A549 treated with CpdA at 1 μM for 4 hours (cell line): Measurements from ENCODE around the gene RAPSN. TPM values are rescaled to one million over a fixed set of nuclear protein-coding genes. Genes with fewer than 3 reads are reported as not detected.

ENCODE experiments used
- total RNA-seq: library from RNA; stranded (reverse); fragments of 200-300 nt; extraction: Qiagen RNA extraction; gene quantifications from 5 replicates; pipeline ENCODE4 v1.2.3, GENCODE V29; 2022; ENCODE audit warnings: low read depth

Gene RAPSN
- total RNA-seq = 0.06 to 0.41 TPM (median 0.17 TPM) in 4 of 5 replicates, not detected in the other

GRCh38 chr11:47448566-47449427 lies at the start of gene RAPSN:
Gene RAPSN (minus strand): TSS chr11:47449136. CDS start chr11:47448964, 172 bp downstream.

GRCh38 chr11:47426062-47426956 lies 22.6 kb downstream of the RAPSN start, which contains the start of gene PSMC3:
Gene PSMC3 (minus strand): TSS chr11:47426439. CDS start chr11:47426279, 160 bp downstream.

GRCh38 chr11:47407746-47408590 lies 41.0 kb downstream of the RAPSN start, which contains the start of gene SLC39A13:
Gene SLC39A13 (plus strand): TSS chr11:47408590. CDS start chr11:47410095, 1,505 bp downstream.

Other genes with a start within 250 kb of the RAPSN start
- gene DDB2, start 234.2 kb downstream of the RAPSN start, total RNA-seq = 80.4 to 99.0 TPM (median 86.1 TPM) in 5 replicates
- gene ACP2, start 200.3 kb downstream of the RAPSN start, total RNA-seq = 20.4 to 29.9 TPM (median 22.9 TPM) in 5 replicates
- 8.4 to 14.0 TPM (median 12.3 TPM) in 5 replicates for gene NR1H3, start 191.1 kb downstream of the RAPSN start, total RNA-seq
- gene MADD, start 179.0 kb downstream of the RAPSN start, total RNA-seq = 22.2 to 23.2 TPM (median 22.5 TPM) in 5 replicates
- gene MYBPC3, start 96.4 kb downstream of the RAPSN start, total RNA-seq = 0.05 to 0.06 TPM (median 0.05 TPM) in 4 of 5 replicates, not detected in the other
- 0.11 TPM in 1 of 5 replicates, not detected in the others for gene SPI1, start 70.6 kb downstream of the RAPSN start, total RNA-seq
- 40.7 to 54.0 TPM (median 50.3 TPM) in 5 replicates for gene SLC39A13, start 40.5 kb downstream of the RAPSN start, total RNA-seq
- 188 to 258 TPM (median 203 TPM) in 5 replicates for gene PSMC3, start 22.7 kb downstream of the RAPSN start, total RNA-seq
- gene CELF1, start 104.0 kb upstream of the RAPSN start, total RNA-seq = 44.8 to 51.9 TPM (median 50.5 TPM) in 5 replicates
- 55.9 to 79.3 TPM (median 74.3 TPM) in 5 replicates for gene PTPMT1, start 116.5 kb upstream of the RAPSN start, total RNA-seq
- 19.7 to 22.9 TPM (median 20.6 TPM) in 5 replicates for gene KBTBD4, start 129.8 kb upstream of the RAPSN start, total RNA-seq
- 94.0 to 141 TPM (median 137 TPM) in 5 replicates for gene NDUFS3, start 129.9 kb upstream of the RAPSN start, total RNA-seq
- gene FAM180B, start 137.5 kb upstream of the RAPSN start, total RNA-seq = 0.10 TPM in 1 of 5 replicates, not detected in the others
- gene C1QTNF4, start 145.3 kb upstream of the RAPSN start, total RNA-seq = 0.07 to 0.10 TPM (median 0.08 TPM) in 3 of 5 replicates, not detected in the others
- 101 to 150 TPM (median 138 TPM) in 5 replicates for gene MTCH2, start 193.4 kb upstream of the RAPSN start, total RNA-seq